A549 (cell line): Measurements from ENCODE around the gene PMP22. TPM values are rescaled to one million over a fixed set of nuclear protein-coding genes. Genes with fewer than 3 reads are reported as not detected.

Experiments used
- ATAC-seq, 2 experiments: fragments of 200-7000 bp in 1 of 2; fragments of >200 bp in 1 of 2; cut with Nextera tagmentation in 1 of 2; cut with Tn5 transposase in 1 of 2; 3 replicates each; pipeline versions ENCODE4 v1.8.0 to v1.9.1; 2018 to 2020; ENCODE audit warnings: mild to moderate bottlenecking in 1 of 2, moderate library complexity in 1 of 2
- CTCF ChIA-PET: fragments of 300-600 bp; sonication (Branson Sonifier 250); formaldehyde crosslinking; extraction: SDS; loops from one replicate; lab custom pipeline; 2021; ENCODE audit warnings: antibody characterized with exemption, inconsistent platforms; lab: Yijun Ruan, JAX
- POLR2A ChIA-PET: fragments of 350-600 bp; formaldehyde crosslinking; extraction: SDS; loops from one replicate; lab custom pipeline; 2021; ENCODE audit warnings: antibody characterized with exemption, inconsistent platforms; lab: Yijun Ruan, JAX
- DNase-seq, 2 experiments: peaks; one replicate each; pipeline versions ENCODE4 v3.0.0 to v3.0.0-alpha.2; 2011 to 2016; ENCODE audit warnings: low read depth in 1 of 2, low spot score in 1 of 2
- FAIRE-seq: peaks from 2 replicates; lab custom pipeline; 2011; peaks lifted over from hg19 to GRCh38; lab: Jason Lieb, UNC
- H3K27ac ChIP-seq, 2 experiments: fragments of >200 bp; sonication (Bioruptor Twin); formaldehyde crosslinking; 3 replicates each; pipeline ENCODE4 v1.5.1; 2016 to 2017
- H3K4me1 ChIP-seq: fragments of >200 bp; sonication (Bioruptor Twin); formaldehyde crosslinking; 3 replicates; pipeline ENCODE4 v1.6.1; 2016
- H3K4me2 ChIP-seq: fragments of >200 bp; sonication (Bioruptor Twin); formaldehyde crosslinking; 3 replicates; pipeline ENCODE4 v1.6.1; 2016
- H3K4me3 ChIP-seq: fragments of >200 bp; sonication (Bioruptor Twin); formaldehyde crosslinking; 3 replicates; pipeline ENCODE4 v1.5.1; 2016
- H3K9me3 ChIP-seq: fragments of >200 bp; sonication (Bioruptor Twin); formaldehyde crosslinking; 3 replicates; pipeline ENCODE4 v1.6.1; 2016
- BCL3 ChIP-seq: fragments of >200 bp; sonication (Bioruptor Twin); formaldehyde crosslinking; IDR thresholded peaks from 3 replicates; pipeline ENCODE4 v1.6.1; 2016
- BHLHE40 ChIP-seq: IDR thresholded peaks from 2 replicates; pipeline ENCODE4 v1.6.1; 2012; ENCODE audit warnings: low read depth, low read length, inconsistent platforms
- CBX8 ChIP-seq: fragments of 200-600 bp; sonication (generic); IDR thresholded peaks from 2 replicates; pipeline ENCODE4 v1.6.1; 2016
- CEBPB ChIP-seq, 2 experiments: fragments of >200 bp in 1 of 2; sonication (Bioruptor Twin) in 1 of 2; formaldehyde crosslinking in 1 of 2; IDR thresholded peaks; 2 replicates each; pipeline ENCODE4 v1.6.1; 2012 to 2016
- CTCF ChIP-seq: fragments of >200 bp; sonication (Bioruptor Twin); formaldehyde crosslinking; IDR thresholded peaks from 3 replicates; pipeline ENCODE4 v1.5.1; 2016
- EHF ChIP-seq: fragments of 250-450 bp; sonication (Bioruptor Pico); IDR thresholded peaks from 2 replicates; pipeline ENCODE4 v1.5.0; 2020; ENCODE audit warnings: mild to moderate bottlenecking
- FOSB ChIP-seq: fragments of 250-450 bp; sonication (Bioruptor Pico); IDR thresholded peaks from 2 replicates; pipeline ENCODE4 v1.5.0; 2020; ENCODE audit warnings: mild to moderate bottlenecking, moderate library complexity
- FOSL2 ChIP-seq, 2 experiments: fragments of 450-650 bp in 1 of 2; fragments of >200 bp in 1 of 2; sonication (Bioruptor Twin) in 1 of 2; formaldehyde crosslinking; IDR thresholded peaks; 2 replicates each; pipeline versions ENCODE4 v1.5.0 to v1.6.1; 2016 to 2020; ENCODE audit warnings: mild to moderate bottlenecking in 1 of 2, moderate library complexity in 1 of 2
- GATA3 ChIP-seq: IDR thresholded peaks from 2 replicates; pipeline ENCODE4 v1.6.1; 2012; ENCODE audit warnings: borderline replicate concordance
- HES2 ChIP-seq: fragments of >200 bp; sonication (Bioruptor Twin); formaldehyde crosslinking; IDR thresholded peaks from 2 replicates; pipeline ENCODE4 v1.6.1; 2016
- HEYL ChIP-seq: fragments of 250-450 bp; sonication (Bioruptor Pico); IDR thresholded peaks from 2 replicates; pipeline ENCODE4 v1.8.0; 2021; ENCODE audit warnings: mild to moderate bottlenecking, moderate library complexity
- HOXB5 ChIP-seq: fragments of 250-450 bp; sonication (Bioruptor Pico); IDR thresholded peaks from 2 replicates; pipeline ENCODE4 v1.5.0; 2020; ENCODE audit warnings: mild to moderate bottlenecking, moderate library complexity
- JUNB ChIP-seq: fragments of >200 bp; sonication (Bioruptor Twin); formaldehyde crosslinking; IDR thresholded peaks from 2 replicates; pipeline ENCODE4 v1.6.1; 2016
- KDM5A ChIP-seq: fragments of 200-600 bp; sonication (generic); IDR thresholded peaks from 2 replicates; pipeline ENCODE4 v1.6.1; 2016; ENCODE audit warnings: antibody characterized with exemption, mild to moderate bottlenecking
- MAFK ChIP-seq: fragments of 450-650 bp; IDR thresholded peaks from 2 replicates; pipeline ENCODE4 v1.6.1; 2014; ENCODE audit not compliant: partially characterized antibody
- MAX ChIP-seq: IDR thresholded peaks from 2 replicates; pipeline ENCODE4 v1.6.1; 2012
- MAZ ChIP-seq: fragments of 150-350 bp; IDR thresholded peaks from 2 replicates; pipeline ENCODE4 v1.6.1; 2014; ENCODE audit warnings: antibody characterized with exemption, low read depth, low read length, borderline replicate concordance
- POLR2A ChIP-seq: IDR thresholded peaks from 2 replicates; pipeline ENCODE4 v1.6.1; 2012; ENCODE audit warnings: mild to moderate bottlenecking, low read length
- RARB ChIP-seq: fragments of 250-450 bp; sonication (Bioruptor Pico); IDR thresholded peaks from 2 replicates; pipeline ENCODE4 v1.8.0; 2021; ENCODE audit warnings: mild to moderate bottlenecking, moderate library complexity
- RCOR1 ChIP-seq: fragments of 150-350 bp; IDR thresholded peaks from 2 replicates; pipeline ENCODE4 v1.6.1; 2014; ENCODE audit warnings: antibody characterized with exemption, low read length, low read depth
- REST ChIP-seq: fragments of 200-600 bp; sonication (generic); IDR thresholded peaks from 2 replicates; pipeline ENCODE4 v1.6.1; 2016; ENCODE audit warnings: antibody characterized with exemption, mild to moderate bottlenecking, moderate library complexity
- ZFP36 ChIP-seq: fragments of 450-650 bp; IDR thresholded peaks from 2 replicates; pipeline ENCODE4 v1.6.1; 2014; ENCODE audit warnings: borderline replicate concordance; ENCODE audit not compliant: partially characterized antibody
- ZNF302 ChIP-seq: fragments of 250-450 bp; sonication (Bioruptor Pico); IDR thresholded peaks from 2 replicates; pipeline ENCODE4 v1.9.0; 2021; ENCODE audit warnings: inconsistent platforms, mild to moderate bottlenecking, moderate library complexity
- ZSCAN20 ChIP-seq: fragments of 250-450 bp; sonication (Bioruptor Pico); IDR thresholded peaks from 2 replicates; pipeline ENCODE4 v1.8.0; 2022; ENCODE audit warnings: mild to moderate bottlenecking, moderate library complexity
- WGBS: methylation state at CpG from one replicate; pipeline ENCODE4 v1.1.6; 2017; ENCODE audit errors: missing lambda C conversion rate; 5-methylcytosine and 5-hydroxymethylcytosine counted together
- polyA plus RNA-seq, 4 experiments: library from polyadenylated mRNA; depleted of rRNA in 3 of 4; stranded (reverse); fragments of >200 nt; fragmentation: RNase III in 1 of 4; extraction: RNeasy Plus Mini Kit Qiagen cat#74134 plus additional on column Dnase treatment in 1 of 4; gene quantifications; 2 replicates in 3 of 4; 3 replicates in 1 of 4; pipeline ENCODE4 v1.2.3, GENCODE V29; 2011 to 2017

The PMP22 gene
- polyA plus RNA-seq, 2 of the 4 experiments (the other 2 are of a cell fraction), result 40.1 to 102 TPM

- no peak overlapping the region for H3K4me2 ChIP-seq
- no peak overlapping the region for H3K4me3 ChIP-seq
- no peak overlapping the region for H3K27ac ChIP-seq
- ATAC-seq, result no peak
- 60% methylated on average over 3 of the region's 3 CpGs for WGBS
- H3K9me3 ChIP-seq, result no peaks in the 10 kb centered on the region
- peaks cover 12% of the 10 kb centered on the region for H3K4me1 ChIP-seq
- TF ChIP-seq HEYL (CRISPR knock-in tag) (no peak), EHF (CRISPR knock-in tag) (no peak), MAX (no peak), CBX8 (no peak), POLR2A (no peak), MAFK (no peak), HES2 (no peak), CEBPB (IDR thresholded peaks at IDR 0.05) (no peak), BCL3 (no peak)
- no peak for FAIRE-seq
- DNase-seq, result no peak
- CTCF ChIA-PET, result interaction anchor here (0.6 kb wide), 1 partner anchor 191 kb away, joined by 3 read pairs; no protein-coding TSS in a partner anchor
- POLR2A ChIA-PET, result no interaction called here
Observed at GRCh38 chr17:15309236-15309635, 44.1 kb upstream of the PMP22 start.

- Histone ChIP-seq H3K9me3 (no peaks in the 10 kb centered on the region), H3K27ac (no peak overlapping the region), H3K4me1 (peaks cover 12% of the 10 kb centered on the region), H3K4me3 (no peak overlapping the region), H3K4me2 (no peak overlapping the region)
- POLR2A ChIA-PET, result no interaction called here
- no peak for ATAC-seq
- CTCF ChIA-PET, result interaction anchor here (0.6 kb wide), 1 partner anchor 191 kb away, joined by 3 read pairs; no protein-coding TSS in a partner anchor
- 74% methylated on average over 7 of the region's 7 CpGs for WGBS
- no peak for DNase-seq
- no peak for FAIRE-seq
- no peak for TF ChIP-seq KDM5A
- no peak for TF ChIP-seq ZNF302 (CRISPR knock-in tag)
- TF ChIP-seq FOSB (CRISPR knock-in tag), result no peak
- TF ChIP-seq ZFP36, result no peak
- no peak for TF ChIP-seq ZSCAN20 (CRISPR knock-in tag)
- no peak for TF ChIP-seq CTCF
- no peak for TF ChIP-seq BHLHE40
- no peak for TF ChIP-seq JUNB
- no peak for TF ChIP-seq RCOR1
- no peak for TF ChIP-seq FOSL2 (IDR thresholded peaks at IDR 0.05)
- no peak for TF ChIP-seq FOSL2 (CRISPR knock-in tag; IDR thresholded peaks at IDR 0.05)
- no peak for TF ChIP-seq GATA3
- no peak for TF ChIP-seq REST
- no peak for TF ChIP-seq BCL3
- TF ChIP-seq MAZ, result no peak
- TF ChIP-seq HOXB5 (CRISPR knock-in tag), result no peak
- no peak for TF ChIP-seq RARB
Observed at GRCh38 chr17:15308758-15309157, 43.6 kb upstream of the PMP22 start.
